NCI-H2196 treated with DMSO at 0.1 percent for 48 hours (cell line): ENCODE measurements around the gene PARVA.
"Not testable (repeated sequence)": the region's sequence is repeated elsewhere in the genome, so short reads cannot be mapped to it uniquely, and the experiment has no call there.

Source experiments
- DNase-seq: peaks from one replicate; lab custom pipeline; 2025; ENCODE audit not compliant: unreplicated experiment; lab: John Stamatoyannopoulos, UW

Gene PARVA, protein sequence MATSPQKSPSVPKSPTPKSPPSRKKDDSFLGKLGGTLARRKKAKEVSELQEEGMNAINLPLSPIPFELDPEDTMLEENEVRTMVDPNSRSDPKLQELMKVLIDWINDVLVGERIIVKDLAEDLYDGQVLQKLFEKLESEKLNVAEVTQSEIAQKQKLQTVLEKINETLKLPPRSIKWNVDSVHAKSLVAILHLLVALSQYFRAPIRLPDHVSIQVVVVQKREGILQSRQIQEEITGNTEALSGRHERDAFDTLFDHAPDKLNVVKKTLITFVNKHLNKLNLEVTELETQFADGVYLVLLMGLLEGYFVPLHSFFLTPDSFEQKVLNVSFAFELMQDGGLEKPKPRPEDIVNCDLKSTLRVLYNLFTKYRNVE

DNA sequence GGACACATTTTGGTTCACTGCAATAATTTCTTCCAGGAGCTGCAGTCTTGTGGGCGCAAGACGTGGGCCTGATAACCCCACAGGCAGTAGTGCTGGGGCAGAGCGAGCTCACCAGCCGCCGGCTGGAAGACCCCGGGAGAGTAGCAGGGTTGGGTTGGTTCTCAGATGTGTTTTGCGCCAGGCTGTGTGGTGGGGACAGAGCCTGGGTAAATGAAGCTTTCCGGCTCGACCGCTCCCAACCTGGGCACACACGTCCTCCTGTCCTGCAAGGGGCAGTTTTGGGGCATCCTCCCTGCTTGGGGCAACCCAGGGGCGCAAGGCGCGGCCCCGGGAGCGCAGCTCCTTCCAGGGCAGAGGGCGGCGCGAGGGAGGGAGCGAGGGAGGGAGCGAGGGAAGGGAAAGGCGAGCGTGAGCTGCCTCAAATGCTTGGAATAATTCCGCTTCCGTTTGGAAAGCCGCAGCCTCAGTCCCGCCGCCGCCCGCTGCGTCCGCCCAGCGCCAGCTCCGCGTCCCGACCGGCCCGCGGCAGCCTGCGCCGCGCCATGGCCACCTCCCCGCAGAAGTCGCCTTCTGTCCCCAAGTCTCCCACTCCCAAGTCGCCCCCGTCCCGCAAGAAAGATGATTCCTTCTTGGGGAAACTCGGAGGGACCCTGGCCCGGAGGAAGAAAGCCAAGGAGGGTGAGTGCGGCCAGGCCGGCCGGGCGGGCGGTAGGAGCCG is at the start of gene PARVA:
Gene PARVA (plus strand): TSS at position 466 of the 718 bp plus-strand sequence. CDS start 77 bp downstream, at position 543.
- no peak for DNase-seq

GRCh38 chr11:12329169-12329568 is 48.2 kb upstream of the PARVA start:
- no peak for DNase-seq

GRCh38 chr11:12329797-12330196 is 47.6 kb upstream of the PARVA start:
- no peak for DNase-seq

DNA sequence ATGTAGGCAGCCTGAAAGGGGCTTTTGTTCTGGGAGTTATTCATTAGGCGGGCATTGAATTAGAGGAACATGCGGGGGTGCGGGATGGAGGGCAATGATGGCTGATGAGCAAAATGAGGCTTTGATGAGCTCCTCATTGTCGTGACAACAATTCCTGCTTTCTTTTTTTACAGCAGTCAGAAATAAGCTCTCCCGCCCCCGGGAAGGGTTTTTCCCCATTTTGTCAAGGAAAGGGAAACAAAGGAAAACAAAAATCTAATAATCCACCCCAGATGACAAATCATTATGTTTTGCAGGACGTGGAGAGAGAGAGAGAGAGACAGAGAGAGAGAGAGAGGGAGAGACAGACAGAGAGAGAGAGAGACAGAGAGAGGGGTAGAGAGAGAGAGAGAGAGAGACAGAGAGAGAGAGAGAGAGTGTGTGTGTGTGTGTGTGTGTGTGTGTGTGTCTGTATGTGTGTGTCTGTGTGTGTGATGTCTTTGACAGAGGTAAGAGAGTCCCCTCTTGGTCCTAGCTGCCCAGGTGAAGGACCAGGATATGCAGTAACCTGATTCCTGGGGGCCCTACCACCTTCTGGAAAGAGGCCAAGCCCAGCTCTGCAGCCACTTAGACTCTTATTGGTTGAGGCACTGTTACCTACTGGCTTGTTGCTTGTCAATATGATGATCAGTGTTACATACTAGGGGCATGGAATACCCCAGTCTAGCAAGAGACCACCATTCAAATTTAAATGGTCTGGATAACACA is 46.7 kb upstream of the PARVA start:
- peak; percentile 54 for DNase-seq

- DNase-seq, result peak; percentile 81
Observed at GRCh38 chr11:12331239-12331874, 46.0 kb upstream of the PARVA start.

DNA sequence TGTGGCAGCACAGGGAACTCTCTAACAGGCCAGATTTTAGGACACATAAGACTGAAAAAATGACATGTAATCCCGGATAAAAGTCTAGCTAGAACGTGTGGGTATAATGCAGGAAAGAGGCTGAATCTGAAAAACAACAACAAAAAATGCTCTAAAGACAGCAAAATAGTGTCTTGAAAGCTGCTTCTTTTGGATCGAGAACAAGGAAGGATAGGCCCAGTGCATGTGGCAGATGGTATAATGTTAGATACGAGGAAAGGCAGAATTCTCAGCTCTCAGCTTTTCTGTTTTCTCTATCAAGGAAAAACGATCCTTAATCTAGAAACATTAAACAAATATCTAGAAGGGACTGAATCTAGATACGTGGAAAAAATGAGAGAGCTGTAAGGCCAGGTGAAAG is 33.8 kb upstream of the PARVA start:
- DNase-seq, result no peak

DNA sequence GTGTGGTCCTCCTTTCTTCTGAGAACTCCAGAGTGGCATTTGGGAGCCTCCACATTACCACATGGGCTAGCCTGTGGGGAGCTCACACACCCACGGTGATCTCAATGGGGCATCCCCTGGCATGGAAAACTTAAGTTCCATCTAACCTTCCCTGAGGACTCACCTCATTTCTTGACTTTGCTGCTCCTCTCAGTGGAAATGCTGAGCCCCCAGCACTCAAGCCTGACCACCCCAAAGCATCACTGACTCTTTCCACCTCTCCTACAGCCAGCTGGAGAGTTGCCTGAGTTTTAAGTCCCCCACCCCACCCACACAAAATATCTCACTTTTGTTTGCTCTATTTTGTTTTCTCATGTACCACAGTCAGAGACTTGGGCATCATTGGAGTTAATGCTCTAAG is 23.8 kb upstream of the PARVA start:
- DNase-seq, result no peak

- DNase-seq, result no peak
Observed at GRCh38 chr11:12354750-12355545, 22.4 kb upstream of the PARVA start.

DNA sequence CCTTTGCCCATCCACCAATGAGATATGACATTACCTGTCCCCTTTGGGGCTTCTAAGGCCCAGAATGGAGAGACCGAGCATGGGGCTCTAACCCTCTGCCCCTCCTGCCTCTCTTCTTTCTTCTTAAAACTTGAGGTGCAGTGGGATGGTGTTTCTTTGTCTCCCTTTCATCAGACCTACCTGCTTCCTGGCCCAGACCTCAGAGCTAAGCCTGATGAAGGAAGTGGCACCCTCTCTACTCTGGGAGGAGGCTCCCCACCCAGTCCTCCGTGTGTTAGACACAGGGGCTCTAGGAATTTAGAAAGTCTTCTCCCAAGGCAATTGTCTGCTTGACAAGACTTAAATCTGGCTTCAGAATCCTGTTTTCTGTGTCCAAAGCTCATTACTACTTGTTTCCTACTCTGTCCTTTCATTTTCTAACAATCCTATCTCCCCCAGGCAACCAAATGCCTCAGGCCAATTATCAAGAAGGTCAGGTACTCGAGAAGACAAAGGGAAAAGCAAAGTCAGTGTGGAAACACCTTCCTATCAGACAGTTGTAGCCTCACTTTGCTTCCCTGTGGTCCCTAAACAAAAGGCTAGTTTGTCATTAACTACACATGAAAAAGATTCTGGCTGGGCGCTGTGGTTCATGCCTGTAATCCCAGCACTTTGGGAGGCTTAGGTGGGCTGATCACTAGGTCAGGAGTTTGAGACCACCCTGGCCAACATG is 20.3 kb upstream of the PARVA start:
- DNase-seq, result no peak

- not testable (repeated sequence) for DNase-seq
Observed at GRCh38 chr11:12357697-12358096, 19.7 kb upstream of the PARVA start.

DNA sequence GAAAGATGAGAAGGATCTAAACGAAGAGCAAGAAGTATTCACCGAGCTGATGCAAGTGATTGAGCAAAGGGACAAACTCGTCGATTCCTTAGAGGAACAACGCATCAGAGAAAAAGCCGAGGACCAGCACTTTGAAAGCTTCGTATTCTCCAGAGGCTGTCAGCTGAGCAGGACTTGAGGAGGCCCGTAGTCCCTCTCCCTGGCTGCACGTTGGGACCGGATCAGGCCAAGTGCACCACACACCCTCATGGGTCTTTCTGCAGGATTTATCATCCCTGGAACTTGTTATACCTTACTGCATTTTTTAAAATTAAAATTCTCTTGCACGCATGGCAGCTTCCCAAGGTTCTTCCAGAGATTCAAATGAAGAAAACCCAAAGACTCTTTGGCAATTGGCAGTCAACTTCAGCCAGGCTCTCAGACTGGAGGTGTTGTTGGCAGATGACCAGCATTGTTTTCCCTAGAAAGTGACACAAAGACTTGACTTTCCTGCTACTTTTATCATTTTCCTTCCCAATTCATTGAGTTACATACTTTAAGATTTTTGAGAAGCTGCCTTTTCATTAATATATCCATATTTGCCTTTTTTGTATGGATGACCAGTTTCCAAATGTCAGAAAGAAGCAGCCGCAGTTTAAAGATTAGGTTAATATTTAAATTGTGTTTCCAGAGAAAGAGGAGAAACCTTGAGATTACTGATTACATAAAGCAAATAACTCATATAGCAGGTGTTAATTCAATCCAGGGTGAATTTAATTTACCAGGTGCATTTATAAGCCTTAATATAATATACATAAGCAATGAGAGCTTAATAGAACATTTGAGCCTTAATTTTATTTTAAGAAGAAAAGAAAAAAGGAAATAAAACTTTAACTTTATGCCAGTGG is 18.8 kb upstream of the PARVA start:
- no peak for DNase-seq

GRCh38 chr11:12359761-12360160 is 17.6 kb upstream of the PARVA start:
- DNase-seq, result no peak

GRCh38 chr11:12361682-12362081 is 15.7 kb upstream of the PARVA start:
- no peak for DNase-seq

DNA sequence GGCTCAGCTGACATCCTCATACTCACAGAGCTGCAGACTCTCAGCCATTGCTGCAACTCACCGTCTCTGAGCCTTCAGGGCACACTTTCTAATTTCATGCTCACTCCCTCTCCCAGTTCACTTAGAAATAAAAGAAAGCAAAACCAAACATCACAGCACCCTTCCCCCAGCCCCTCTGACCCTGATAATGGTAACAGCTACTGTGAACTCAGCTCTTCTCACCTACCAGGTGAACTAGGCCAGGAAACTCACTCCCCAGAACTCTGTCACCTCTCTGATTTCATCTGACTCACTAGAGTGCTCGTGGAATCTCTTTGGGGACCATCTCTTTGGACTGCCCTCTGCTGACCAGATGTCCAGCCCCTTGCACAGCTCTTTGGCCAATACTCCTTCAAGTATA is 14.5 kb upstream of the PARVA start:
- DNase-seq, result no peak

- no peak for DNase-seq
Observed at GRCh38 chr11:12363373-12363772, 14.0 kb upstream of the PARVA start.

DNA sequence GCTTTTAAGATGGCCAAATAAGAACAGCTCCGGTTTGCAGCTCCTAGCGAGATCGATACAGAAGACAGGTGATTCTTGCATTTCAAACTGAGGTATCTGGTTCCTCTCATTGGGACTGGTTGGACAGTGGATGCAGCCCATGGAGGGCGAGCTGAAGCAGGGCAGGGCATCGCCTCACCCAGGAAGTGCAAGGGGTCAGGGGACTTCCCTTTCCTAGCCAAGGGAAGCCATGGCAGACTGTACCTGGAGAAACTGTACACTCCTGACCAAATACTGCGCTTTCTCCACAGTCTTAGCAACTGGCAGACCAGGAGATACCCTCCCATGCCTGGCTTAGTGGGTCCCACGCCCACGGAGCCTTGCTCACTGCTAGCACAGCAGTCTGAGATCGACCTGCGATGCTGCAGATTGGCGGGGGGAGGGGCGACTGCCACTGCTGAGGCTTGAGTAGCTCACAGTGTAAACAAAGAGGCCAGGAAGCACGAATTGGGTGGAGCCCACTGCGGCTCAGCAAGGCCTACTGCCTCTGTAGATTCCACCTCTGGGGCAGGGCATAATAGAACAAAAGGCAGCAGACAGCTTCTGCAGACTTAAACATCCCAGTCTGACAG is 11.3 kb upstream of the PARVA start:
- DNase-seq, result not testable (repeated sequence)

DNA sequence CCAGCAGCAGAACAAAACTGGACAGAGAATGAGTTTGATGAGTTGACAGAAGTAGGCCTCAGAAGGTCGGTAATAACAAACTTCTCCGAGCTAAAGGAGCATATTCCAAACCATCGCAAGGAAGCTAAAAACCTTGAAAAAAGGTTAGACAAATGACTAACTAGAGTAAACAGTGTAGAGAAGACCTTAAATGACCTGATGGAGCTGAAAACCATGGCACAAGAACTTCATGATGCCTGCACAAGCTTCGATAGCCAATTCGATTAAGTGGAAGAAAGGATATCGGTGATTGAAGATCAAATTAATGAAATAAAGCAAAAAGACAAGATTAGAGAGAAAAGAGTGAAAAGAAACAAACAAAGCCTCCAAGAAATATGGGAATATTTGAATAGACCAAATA is 10.3 kb upstream of the PARVA start:
- not testable (repeated sequence) for DNase-seq

DNA sequence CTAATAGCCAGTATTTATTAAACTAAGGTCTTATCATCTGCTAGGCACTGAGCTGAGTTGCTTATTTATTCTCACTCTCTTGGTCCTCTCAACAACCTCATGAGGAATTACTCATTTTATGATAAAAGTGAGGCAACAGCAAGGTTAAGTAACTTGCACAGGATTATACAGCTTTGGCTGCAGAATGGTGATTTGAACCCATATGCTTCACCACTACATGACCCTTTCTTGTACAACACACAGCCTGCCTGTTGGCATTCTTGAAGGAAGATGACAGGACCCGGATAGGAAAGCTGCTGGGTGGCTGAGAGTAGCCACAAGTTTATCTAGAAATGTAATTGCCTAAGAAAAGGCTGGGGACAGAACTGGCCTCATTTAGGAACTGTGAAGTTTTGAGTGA is 5.3 kb upstream of the PARVA start:
- no peak for DNase-seq
